Transverse colon (tissue), 3 donors: ENCODE measurements around the gene UIMC1.

Source experiments
- CTCF ChIP-seq, 5 experiments: fragments of 200-600 bp in 3 of 5; fragments of 450-650 bp in 2 of 5; sonication (generic) in 3 of 5; IDR thresholded peaks; 1 replicate in 2 of 5; 2 replicates in 3 of 5; pipeline ENCODE4 v1.5.1; 2016 to 2017; ENCODE audit warnings: antibody characterized with exemption in 5 of 5, inconsistent platforms in 3 of 5, mild to moderate bottlenecking in 2 of 5, moderate library complexity in 1 of 5
- POLR2A ChIP-seq: fragments of 450-650 bp; IDR thresholded peaks from one replicate; pipeline ENCODE4 v1.6.1; 2016; ENCODE audit warnings: antibody characterized with exemption, mild to moderate bottlenecking, moderate library complexity

GRCh38 chr5:176948458-176948857 lies 58.1 kb downstream of the UIMC1 start:
- no peak for TF ChIP-seq CTCF (IDR thresholded peaks at IDR 0.05)
- TF ChIP-seq POLR2A: no peak
